Loucy (cell line): ENCODE measurements around the gene ZNF556.

Source experiments
- CTCF ChIP-seq: fragments of 200-600 bp; sonication (generic); conservative IDR thresholded peaks from 2 replicates; pipeline ENCODE4 v1.5.1; 2014; ENCODE audit warnings: mild to moderate bottlenecking, antibody characterized with exemption, low read length
- EZH2phosphoT487 ChIP-seq: fragments of 200-600 bp; IDR thresholded peaks from 2 replicates; pipeline ENCODE4 v1.6.1; 2018; ENCODE audit warnings: antibody characterized with exemption, mild to moderate bottlenecking, moderate library complexity, borderline replicate concordance

GRCh38 chr19:2850256-2850925, 16.7 kb upstream of the ZNF556 start:
- TF ChIP-seq CTCF (no peak), EZH2phosphoT487 (no peak)
